Posterior vena cava (tissue), 2 donors: ENCODE results near the gene MYO5A. TPM values are rescaled to one million over a fixed set of nuclear protein-coding genes. Genes with fewer than 3 reads are reported as not detected.

Experiments
- DNase-seq: peaks from one replicate; pipeline ENCODE4 v3.0.0-alpha.2; 2020; ENCODE audit warnings: low spot score
- intact Hi-C, 2 donors: fragments of 100-400 bp; cut with DNase I; formaldehyde crosslinking; loops; one replicate each; pipeline versions ENCODE4 v1.14.1 to v1.14.2; 2022 to 2023
- total RNA-seq, 2 donors: library from RNA; stranded (reverse); fragmentation: NEBNext Ultra II Directional; extraction: Animal tissue kit (Norgen Biotek cat#: 25700); gene quantifications; one replicate each; pipeline ENCODE4 v1.2.1, GENCODE V29; 2021
- donor health status: DM: yes; HTN: yes; CAD: no.
- donor health status: DM: yes; HTN: yes; CAD: no.

Gene MYO5A
- total RNA-seq, 2 donors from 2014 or later = 42.3 to 44.7 TPM

- intact Hi-C loops = no loop called here
- no peak for DNase-seq
Observed at GRCh38 chr15:52351206-52351908, 177.3 kb downstream of the MYO5A start.

DNA sequence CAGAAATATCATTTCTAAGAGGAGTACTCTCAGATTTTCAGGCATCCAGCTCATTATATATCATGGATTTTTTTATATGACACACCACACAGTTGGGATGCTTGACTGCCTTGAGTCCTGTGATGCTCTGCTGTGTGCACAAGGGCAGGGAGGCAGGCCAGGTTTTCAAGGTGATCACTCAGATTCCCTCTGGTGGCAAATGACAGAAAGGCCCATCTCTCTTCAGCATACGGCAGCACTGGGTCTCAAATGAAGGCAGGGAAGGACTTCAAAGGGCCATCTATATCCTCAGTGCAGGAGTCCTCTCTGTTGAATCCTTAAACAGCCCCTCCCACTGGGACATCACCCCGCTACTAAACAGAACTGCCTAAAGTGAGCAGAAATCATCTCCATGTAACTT, 178.3 kb downstream of the MYO5A start:
- DNase-seq = no peak
- intact Hi-C loops = no loop called here

DNA sequence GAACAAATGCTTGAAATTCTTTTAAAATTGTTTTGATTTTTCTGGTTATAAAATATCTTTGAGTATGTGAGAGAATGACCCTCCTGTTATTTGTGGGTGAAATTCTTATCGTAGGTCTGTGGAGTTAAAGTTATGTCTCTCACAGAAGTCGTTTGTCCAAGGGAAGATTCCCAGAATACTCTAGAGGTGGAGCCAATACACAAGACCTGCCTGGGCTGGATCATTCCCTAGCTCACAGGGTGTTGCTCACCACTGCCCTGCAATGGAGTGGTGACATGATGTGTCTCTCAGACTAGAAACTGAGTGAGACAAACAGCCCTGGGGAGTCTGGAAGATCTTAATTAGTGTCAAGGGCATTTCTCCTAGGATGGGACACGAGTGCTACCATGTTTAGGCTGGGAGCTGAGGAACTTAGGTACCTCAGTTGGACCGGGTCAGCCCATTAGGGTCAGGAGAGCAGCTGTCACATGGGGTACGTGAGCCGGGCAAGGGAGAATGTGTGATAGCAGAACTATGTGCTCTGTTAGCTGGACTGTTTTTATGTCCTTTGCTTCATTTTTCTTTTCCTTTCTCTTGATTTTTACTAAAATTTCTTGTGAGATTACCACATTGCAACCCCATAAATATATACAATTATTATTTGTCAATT, 179.5 kb downstream of the MYO5A start:
- DNase-seq = no peak
- intact Hi-C loops = loop anchor here in 1 of 2 donors (10.0 kb wide), 1 partner anchor 94 kb away; no protein-coding TSS in a partner anchor

- intact Hi-C loops = loop anchor here in 1 of 2 donors (10.0 kb wide), 1 partner anchor 93 kb away; no protein-coding TSS in a partner anchor
- DNase-seq = no peak
Observed at GRCh38 chr15:52348056-52348745, 180.5 kb downstream of the MYO5A start.

DNA sequence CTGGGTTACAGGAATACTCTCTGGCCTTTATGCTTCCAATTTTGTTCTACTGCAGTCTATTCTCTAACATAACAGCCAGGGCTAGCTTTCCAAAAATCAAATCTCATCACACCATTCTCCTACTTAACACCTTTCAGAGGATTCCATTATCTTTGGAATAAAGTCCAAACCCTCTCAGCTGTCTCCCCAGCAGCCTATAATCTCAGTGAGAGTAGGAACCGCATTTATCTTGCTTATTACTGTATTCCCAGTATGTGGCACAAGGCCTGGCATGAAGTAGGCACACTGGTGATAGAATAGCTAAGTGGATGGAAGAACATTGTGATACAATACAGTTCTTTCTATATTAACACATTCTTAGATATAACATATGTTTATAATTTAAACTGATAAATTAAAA, 184.1 kb downstream of the MYO5A start:
- intact Hi-C loops = loop anchor here in 1 of 2 donors (10.0 kb wide), 1 partner anchor 90 kb away; no protein-coding TSS in a partner anchor
- DNase-seq = no peak

GRCh38 chr15:52343831-52344230, 184.8 kb downstream of the MYO5A start:
- DNase-seq = no peak

GRCh38 chr15:52340093-52340492, 188.6 kb downstream of the MYO5A start:
- DNase-seq = no peak
- intact Hi-C loops = loop anchor here in 1 of 2 donors (10.0 kb wide), 1 partner anchor 85 kb away; no protein-coding TSS in a partner anchor

More at GRCh38 chr15:52343831-52344230, 184.8 kb downstream of the MYO5A start:
- intact Hi-C loops = loop anchor here in 1 of 2 donors (10.0 kb wide), 1 partner anchor 89 kb away; no protein-coding TSS in a partner anchor

DNA sequence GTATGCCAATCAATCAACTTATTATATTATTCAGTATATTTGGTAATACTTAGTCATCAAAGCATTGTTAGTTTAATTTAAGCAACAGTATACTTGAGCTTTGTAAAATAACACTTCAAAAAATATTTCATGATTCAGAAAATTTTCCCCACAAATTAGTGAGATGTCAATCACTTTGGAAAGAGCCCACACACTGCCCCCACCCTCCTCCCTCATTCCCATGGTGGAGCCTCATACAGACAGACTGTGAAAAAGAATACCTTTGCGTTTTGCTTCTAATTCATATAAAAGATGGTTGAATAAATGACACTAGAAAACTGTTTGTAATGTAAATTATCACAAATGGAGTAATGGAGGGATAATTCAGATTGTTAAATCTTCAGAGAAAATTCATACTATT, 189.8 kb downstream of the MYO5A start:
- no peak for DNase-seq
- intact Hi-C loops = no loop called here

- DNase-seq = no peak
- intact Hi-C loops = no loop called here
Observed at GRCh38 chr15:52338058-52338457, 190.6 kb downstream of the MYO5A start.

GRCh38 chr15:52337198-52337853, 191.4 kb downstream of the MYO5A start:
- intact Hi-C loops = no loop called here
- no peak for DNase-seq

- no peak for DNase-seq
- intact Hi-C loops = no loop called here
Observed at GRCh38 chr15:52336529-52336928, 192.2 kb downstream of the MYO5A start.

- intact Hi-C loops = no loop called here
- no peak for DNase-seq
Observed at GRCh38 chr15:52334491-52335160, 194.1 kb downstream of the MYO5A start.

DNA sequence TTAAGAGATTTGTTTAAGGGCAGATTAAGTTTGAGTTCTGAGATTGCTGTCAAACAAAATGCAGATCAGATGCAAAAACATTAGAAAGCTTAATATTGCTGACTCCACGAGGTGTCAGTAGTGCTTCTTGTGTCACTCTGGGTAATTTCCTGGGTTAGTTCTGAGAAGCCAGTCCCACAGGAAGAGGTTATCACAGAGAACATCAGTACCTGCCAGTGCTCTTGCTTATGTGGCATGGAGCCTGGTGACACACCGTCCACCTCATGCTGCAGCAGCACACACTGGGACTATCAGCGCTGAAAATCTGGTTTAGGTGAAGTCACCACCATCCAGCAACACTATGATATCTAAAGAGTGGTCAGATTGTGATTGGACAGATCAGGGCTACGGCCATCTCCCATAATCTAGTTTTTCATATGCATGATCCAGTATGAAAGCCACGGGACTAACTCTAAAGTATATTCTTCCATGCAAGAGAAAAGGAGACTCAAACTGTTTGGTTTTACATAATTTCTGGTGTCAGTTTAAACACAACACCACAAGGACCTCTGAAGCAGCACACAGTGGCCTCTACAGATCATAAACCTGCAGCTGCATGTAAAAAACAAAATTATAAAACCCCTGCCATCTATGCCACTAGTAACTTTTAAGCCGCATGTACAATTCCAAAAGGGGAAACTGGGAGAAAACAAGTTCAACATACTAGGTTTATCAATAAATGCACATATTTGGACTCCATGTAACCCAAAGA, 197.0 kb downstream of the MYO5A start:
- intact Hi-C loops = no loop called here
- no peak for DNase-seq

DNA sequence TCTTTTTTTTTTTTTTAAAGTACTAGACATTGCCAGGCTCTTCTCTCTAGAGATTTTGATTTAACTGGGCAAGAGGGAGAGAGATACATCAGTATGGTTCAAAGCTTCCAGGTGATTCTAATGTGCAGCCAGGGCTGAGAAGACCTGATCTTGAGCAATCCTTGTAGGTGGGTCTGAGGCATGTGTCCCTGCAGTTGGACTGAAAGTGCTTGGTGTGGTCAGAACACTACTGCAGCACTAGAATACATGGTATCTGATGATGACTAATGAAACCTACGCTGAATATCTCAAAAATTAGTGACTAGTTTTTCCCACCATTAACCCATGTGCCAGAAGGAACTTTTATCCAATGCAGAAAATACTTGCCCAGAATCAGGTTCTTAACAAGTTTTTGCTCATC, 198.7 kb downstream of the MYO5A start:
- DNase-seq = no peak
- intact Hi-C loops = no loop called here

DNA sequence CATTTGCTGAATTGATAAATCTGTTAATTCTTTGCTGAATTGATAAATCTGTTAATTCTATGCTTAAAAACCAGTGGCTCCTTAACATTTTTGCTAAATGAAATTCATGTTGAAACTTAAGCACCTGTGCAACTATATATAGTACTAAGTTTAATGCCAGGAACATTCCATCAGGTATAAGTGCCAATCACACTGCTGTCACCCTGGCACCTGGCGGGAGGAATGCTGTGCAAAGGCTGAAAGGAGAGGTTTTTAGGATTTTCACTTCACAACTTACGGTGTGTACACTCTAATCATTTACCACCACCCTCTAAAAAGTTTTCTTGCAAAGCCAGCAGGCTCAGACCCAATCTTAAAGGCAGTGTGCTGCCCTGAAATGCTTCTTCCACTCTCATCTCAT, 199.5 kb downstream of the MYO5A start:
- intact Hi-C loops = no loop called here
- no peak for DNase-seq

GRCh38 chr15:52328680-52329079, 200.0 kb downstream of the MYO5A start:
- no peak for DNase-seq
- intact Hi-C loops = no loop called here

DNA sequence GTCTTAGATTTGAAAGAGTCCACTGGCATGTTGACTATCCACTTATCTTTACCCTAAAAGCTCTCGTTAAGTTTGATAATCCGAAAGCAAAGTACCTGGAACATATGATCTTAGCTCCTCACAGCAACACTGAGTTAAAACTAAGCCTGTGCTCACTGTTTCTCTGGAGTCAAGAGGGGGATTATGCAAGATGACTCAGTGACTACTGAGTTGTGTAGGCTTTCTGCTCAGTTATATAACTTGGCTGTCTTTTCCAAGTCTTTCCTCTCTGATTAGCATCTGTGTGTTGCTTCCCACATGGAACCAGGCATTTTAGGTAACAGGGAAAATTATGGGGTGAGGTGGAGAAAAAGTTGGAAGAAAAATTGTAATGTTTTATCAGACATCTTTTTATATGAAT, 201.9 kb downstream of the MYO5A start:
- no peak for DNase-seq
- intact Hi-C loops = no loop called here

DNA sequence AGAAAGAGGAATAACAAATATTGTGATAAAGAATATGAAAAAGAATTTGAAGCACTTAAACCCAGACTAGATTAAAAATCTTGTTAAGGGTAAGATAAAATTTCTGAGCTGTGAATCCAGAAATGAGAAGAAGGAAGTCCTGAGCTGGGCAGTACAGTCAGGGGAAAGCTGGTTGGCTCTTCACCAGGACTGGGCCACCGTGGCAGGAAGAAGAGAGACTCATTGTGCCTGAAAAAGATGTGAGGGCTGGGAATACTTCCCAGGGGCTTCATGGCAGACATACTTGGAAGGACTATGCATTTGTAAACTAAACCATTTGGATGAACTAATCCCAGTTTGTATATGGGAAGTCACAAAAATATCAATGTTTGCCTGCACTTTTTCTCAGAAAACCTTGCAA, 204.6 kb downstream of the MYO5A start:
- DNase-seq = no peak
- intact Hi-C loops = no loop called here
